ENCODE results near the gene PHKA2. TPM values are rescaled to one million over a fixed set of nuclear protein-coding genes. Genes with fewer than 3 reads are reported as not detected.

The PHKA2 gene
- total and polyA plus RNA-seq, 10 of the 15 experiments (the other 5 are each of a cell fraction or from before 2014, with no cell fraction given), result 1.4 to 25.6 (median 15.4) TPM

DNA sequence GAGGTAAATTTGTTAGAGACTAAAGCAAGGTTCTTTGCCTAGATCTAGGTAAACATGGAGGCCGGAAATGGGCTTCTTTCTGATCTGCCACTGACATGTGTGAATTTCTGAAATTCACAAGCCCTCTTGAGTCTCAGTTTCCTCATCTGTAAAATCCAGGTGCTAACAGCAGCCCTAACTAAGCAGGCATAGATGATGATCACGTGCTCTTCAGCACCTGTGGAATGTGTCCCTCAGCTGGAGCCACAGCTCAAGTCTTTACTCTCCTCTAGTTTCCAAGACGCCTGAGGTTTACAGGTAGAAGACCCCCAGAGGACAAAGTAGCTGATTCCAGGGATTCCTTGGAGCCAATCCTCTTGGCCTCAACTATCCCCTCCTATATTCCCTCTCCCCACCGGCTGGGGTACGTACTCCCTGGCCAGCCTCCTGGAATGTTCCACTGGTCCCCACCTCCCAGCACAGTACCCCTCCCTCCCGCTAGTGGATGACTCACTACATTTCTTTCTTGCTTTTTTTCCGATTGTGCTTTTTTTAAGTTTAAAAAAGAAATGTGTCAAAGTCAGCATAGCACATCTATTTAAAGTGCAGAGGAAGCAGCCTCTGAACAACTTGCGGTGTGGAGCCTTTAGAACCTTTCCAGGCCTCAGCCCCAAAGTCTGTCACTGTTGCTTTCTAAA, 98.4 kb downstream of the PHKA2 start:
- CTCF ChIA-PET, result interaction anchor here (0.5 to 4.8 kb wide), 14 partner anchors 8 to 495 kb away, joined by 3 to 29 read pairs (median 3); partner anchors contain the start of gene CDKL5
- in situ Hi-C loops (cut with MboI) (loop anchor here (5.0 kb wide), 1 partner anchor 208 kb away; no protein-coding TSS in a partner anchor), intact Hi-C loops (cut with micrococcal nuclease; ENCODE audit: unreplicated experiment) (loop anchor here (1.0 to 5.0 kb wide), 5 partner anchors 29 to 493 kb away; partner anchors contain the start of gene CDKL5)
- peak overlapping the region; percentile 83 for H3K4me2 ChIP-seq (ENCODE audit: control insufficient read depth, insufficient read depth)
- H3K27me3 ChIP-seq (replicated peaks in 1 of 2; ENCODE audit: control insufficient read depth in 2 of 2, insufficient read depth in 2 of 2, low read length in 1 of 2), result no peaks in the 10 kb centered on the region
- no peaks in the 10 kb centered on the region for H3K79me2 ChIP-seq (ENCODE audit: control insufficient read depth, insufficient read depth, low read length)
- RAD21 ChIA-PET (ENCODE audit: unreplicated experiment), result interaction anchor here (1.1 to 5.4 kb wide), 7 partner anchors 12 to 475 kb away, joined by 3 to 52 read pairs (median 4); partner anchors contain the start of genes CDKL5 and PPEF1
- H3K9me3 ChIP-seq (replicated peaks; ENCODE audit: control insufficient read depth, insufficient read depth, low read length), result no peaks in the 10 kb centered on the region
- peak overlapping the region; percentile 90 for H2AFZ ChIP-seq (ENCODE audit: control insufficient read depth, low read depth, low read length)
- ATAC-seq (peak; percentile 12), FAIRE-seq (peak; percentile 54), DNase-seq (ENCODE audit: low read depth, low spot score) (peak; percentile 8)
- TF ChIP-seq, protein P1, sequence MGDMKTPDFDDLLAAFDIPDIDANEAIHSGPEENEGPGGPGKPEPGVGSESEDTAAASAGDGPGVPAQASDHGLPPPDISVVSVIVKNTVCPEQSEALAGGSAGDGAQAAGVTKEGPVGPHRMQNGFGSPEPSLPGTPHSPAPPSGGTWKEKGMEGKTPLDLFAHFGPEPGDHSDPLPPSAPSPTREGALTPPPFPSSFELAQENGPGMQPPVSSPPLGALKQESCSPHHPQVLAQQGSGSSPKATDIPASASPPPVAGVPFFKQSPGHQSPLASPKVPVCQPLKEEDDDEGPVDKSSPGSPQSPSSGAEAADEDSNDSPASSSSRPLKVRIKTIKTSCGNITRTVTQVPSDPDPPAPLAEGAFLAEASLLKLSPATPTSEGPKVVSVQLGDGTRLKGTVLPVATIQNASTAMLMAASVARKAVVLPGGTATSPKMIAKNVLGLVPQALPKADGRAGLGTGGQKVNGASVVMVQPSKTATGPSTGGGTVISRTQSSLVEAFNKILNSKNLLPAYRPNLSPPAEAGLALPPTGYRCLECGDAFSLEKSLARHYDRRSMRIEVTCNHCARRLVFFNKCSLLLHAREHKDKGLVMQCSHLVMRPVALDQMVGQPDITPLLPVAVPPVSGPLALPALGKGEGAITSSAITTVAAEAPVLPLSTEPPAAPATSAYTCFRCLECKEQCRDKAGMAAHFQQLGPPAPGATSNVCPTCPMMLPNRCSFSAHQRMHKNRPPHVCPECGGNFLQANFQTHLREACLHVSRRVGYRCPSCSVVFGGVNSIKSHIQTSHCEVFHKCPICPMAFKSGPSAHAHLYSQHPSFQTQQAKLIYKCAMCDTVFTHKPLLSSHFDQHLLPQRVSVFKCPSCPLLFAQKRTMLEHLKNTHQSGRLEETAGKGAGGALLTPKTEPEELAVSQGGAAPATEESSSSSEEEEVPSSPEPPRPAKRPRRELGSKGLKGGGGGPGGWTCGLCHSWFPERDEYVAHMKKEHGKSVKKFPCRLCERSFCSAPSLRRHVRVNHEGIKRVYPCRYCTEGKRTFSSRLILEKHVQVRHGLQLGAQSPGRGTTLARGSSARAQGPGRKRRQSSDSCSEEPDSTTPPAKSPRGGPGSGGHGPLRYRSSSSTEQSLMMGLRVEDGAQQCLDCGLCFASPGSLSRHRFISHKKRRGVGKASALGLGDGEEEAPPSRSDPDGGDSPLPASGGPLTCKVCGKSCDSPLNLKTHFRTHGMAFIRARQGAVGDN (IDR thresholded peaks at IDR 0.05), result 0 out of 2 replicates have a peak, but pooled peaks have one; percentile 49
- TF ChIP-seq KAT2A (conservative IDR thresholded peaks at IDR 0.05; ENCODE audit: control insufficient read depth, low read depth, low read length) (no peak), ASH2L (IDR thresholded peaks at IDR 0.05; ENCODE audit: borderline replicate concordance, low read depth) (no peak), NFYA (IDR thresholded peaks at IDR 0.05; ENCODE audit: borderline replicate concordance, low read depth, low read length) (no peak), ATF7 (IDR thresholded peaks at IDR 0.05; ENCODE audit: low read depth) (no peak), RAD51 (IDR thresholded peaks at IDR 0.05) (peak; percentile 70), RUNX3 (IDR thresholded peaks at IDR 0.05; ENCODE audit: low read length) (peak; percentile 38), BHLHE40 (IDR thresholded peaks at IDR 0.05; ENCODE audit: borderline replicate concordance in 1 of 2, low read depth in 2 of 2, low read length in 1 of 2) (peak in 1 of 2 experiments; percentile 25; a peak in 1 of 4 replicates), CHD1 (IDR thresholded peaks at IDR 0.05; ENCODE audit: low read depth, low read length) (no peak), ZNF217 (IDR thresholded peaks at IDR 0.05) (no peak)
- no TSS peak for BruUV-seq (replicated peaks)
- peak overlapping the region; percentile 87 for H3K27ac ChIP-seq (ENCODE audit: control insufficient read depth, insufficient read depth)
- SMC1A ChIA-PET (ENCODE audit: uncharacterized antibody, unreplicated experiment), result interaction anchor here (0.8 to 4.6 kb wide), 6 partner anchors 18 to 199 kb away, joined by 3 to 52 read pairs (median 4); no protein-coding TSS in a partner anchor
- H3K4me3 ChIP-seq, result peak overlapping the region; percentile 47
- H3K36me3 ChIP-seq (ENCODE audit: control insufficient read depth in 2 of 2, insufficient read depth in 2 of 2, low read length in 1 of 2), result no peaks in the 10 kb centered on the region
- POLR2A ChIA-PET, result interaction anchor here (0.6 to 3.5 kb wide), 3 partner anchors 25 to 378 kb away, joined by 3 to 25 read pairs (median 6); no protein-coding TSS in a partner anchor
- H3K4me1 ChIP-seq (ENCODE audit: control insufficient read depth, insufficient read depth, low read length), result peaks cover 28% of the 10 kb centered on the region
- H3K9ac ChIP-seq (ENCODE audit: control insufficient read depth, insufficient read depth, low read length), result peak overlapping the region; percentile 78
- 48% methylated on average over 8 of the region's 8 CpGs for WGBS (ENCODE audit: insufficient coverage, insufficient replicate concordance, low lambda C conversion rate, missing lambda C conversion rate)
- H4K20me1 ChIP-seq (ENCODE audit: control insufficient read depth, insufficient read depth), result no peaks in the 10 kb centered on the region

All from GM12878 (cell line).